Measurements from ENCODE around the gene SUN2.

SUN2 gene

DNA sequence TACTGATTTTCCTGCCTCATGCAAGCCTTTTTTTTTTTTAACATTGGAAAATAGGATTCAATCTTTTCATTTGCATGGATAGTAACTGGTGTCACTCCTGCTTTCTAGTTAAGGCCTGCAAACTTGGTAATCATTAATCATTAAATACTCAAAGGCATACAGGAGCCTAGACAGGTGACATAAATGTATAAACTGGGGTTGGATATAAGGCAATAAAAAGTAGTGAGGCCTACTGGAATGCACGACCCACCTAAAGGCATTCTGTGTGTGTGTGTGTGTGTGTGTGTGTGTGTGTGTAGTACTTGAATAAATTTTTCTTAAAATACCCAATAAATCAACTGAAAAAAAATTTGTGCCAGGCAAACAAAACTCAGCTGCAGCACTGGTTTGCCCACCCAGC lies 66.1 kb downstream of the SUN2 start:
- DNase-seq = no peak

DNA sequence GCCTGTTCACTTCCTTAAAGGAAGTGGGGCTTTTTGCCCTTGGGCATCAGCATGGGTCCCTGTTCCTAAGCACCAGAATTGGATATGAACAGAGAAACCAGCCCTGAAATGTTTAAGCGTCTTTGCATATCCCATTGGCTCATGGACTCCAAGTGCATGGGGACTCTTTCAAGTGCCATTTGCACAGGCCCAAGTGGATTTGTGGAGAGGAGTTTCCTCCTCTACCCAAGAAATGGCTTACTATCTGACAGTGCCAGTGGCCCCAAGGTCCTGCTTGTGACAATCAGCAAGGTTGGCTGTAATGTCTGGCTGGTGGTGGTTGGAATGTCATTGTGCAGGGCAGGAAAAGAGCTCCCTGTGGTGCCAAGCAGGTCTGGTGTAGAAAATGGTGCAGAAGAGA lies 70.0 kb downstream of the SUN2 start:
- no peak for DNase-seq

DNA sequence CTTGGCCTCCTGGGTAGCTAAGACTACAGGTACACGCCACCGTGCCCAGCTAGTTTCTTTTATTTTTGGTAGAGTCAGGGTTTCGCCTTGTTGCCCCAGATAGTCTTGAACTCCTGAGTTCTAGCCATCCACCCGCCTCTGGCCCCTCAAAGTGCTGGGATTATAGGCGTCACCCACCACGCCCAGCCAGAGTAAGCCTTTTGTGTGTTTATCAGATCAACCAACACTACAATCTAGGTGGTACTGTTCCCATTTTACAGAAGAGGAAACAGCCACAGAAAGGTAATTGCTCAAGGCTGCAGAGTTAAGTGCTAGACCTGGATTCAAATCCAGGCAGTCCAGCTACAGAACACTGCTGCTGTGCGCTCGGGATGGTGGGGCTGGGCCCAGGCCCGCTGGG lies 70.9 kb downstream of the SUN2 start:
- no peak for DNase-seq
